NCI-H1694 (cell line): ENCODE data around the gene LRPPRC.
"Not testable (repeated sequence)": the region's sequence is repeated elsewhere in the genome, so short reads cannot be mapped to it uniquely, and the experiment has no call there.

Experiments
- DNase-seq: peaks from one replicate; lab custom pipeline; 2025; lab: John Stamatoyannopoulos, UW

LRPPRC gene

GRCh38 chr2:43977677-43978375, 18.0 kb downstream of the LRPPRC start:
- no peak for DNase-seq

DNA sequence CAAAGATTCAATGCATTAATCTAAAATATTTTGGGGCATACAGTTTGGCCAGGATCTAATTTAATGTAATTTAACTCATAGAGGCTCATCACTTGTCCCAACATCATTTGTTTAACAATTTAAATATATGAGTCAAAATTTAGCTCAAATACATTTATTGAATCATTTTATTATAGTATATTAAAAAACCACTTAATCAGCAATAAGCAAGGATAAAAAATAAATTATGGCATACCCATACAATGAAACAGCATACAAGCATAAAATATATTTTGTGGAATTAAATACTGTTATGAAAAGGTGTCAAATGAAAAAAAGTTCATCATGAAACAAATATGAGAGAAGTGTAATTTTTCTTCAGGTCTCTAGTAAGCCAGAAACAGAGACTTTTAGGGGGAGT, 34.9 kb downstream of the LRPPRC start:
- no peak for DNase-seq

GRCh38 chr2:43958397-43959275, 37.2 kb downstream of the LRPPRC start:
- DNase-seq, result no peak

GRCh38 chr2:43950383-43951008, 45.3 kb downstream of the LRPPRC start:
- DNase-seq, result peak; percentile 14

- DNase-seq, result no peak
These were observed 47.4 kb downstream of the LRPPRC start for GRCh38 chr2:43948370-43948769.

- DNase-seq, result no peak
These were observed 49.1 kb downstream of the LRPPRC start for GRCh38 chr2:43946685-43947084.

GRCh38 chr2:43945439-43945838, 50.4 kb downstream of the LRPPRC start:
- DNase-seq, result no peak

DNA sequence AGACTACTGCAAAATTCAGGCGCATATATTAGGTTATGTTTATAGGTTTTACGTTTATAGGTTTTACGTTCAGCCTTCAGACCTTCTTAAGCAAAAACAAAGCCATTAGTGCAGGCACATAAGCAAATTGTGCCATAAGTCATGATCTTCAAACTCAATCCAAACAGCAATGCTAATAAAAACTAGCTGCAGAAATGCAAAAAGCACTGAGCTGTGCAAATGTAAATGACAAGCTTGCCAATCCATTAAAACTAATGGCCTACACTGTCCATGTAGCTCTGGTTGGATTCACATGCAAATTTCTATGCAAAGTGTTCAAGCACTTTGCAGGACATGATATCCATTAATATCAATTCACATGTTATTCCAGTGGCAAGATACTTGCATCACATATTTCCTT, 50.9 kb downstream of the LRPPRC start:
- DNase-seq, result no peak

- DNase-seq, result peak; percentile 97
These were observed 51.9 kb downstream of the LRPPRC start for GRCh38 chr2:43943809-43944452.

DNA sequence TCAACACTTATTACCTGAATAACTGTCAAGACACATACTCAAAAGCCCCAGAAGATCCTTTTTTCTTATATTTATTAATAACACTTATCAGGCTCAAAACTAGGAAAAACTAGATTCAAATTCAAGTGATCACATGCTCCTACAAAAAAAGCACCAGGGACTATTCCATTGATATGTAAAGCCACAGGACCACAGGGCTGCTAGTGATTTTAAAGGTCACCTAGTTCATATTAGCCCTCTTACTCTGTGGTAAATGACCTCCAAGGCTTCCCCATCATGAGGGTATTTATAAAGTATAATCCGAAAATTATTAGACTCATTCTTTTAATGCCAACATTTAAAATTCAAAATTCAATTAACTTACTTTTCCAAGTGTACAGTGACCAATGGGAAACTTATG, 52.5 kb downstream of the LRPPRC start:
- no peak for DNase-seq

GRCh38 chr2:43942881-43943280, 52.9 kb downstream of the LRPPRC start:
- no peak for DNase-seq

DNA sequence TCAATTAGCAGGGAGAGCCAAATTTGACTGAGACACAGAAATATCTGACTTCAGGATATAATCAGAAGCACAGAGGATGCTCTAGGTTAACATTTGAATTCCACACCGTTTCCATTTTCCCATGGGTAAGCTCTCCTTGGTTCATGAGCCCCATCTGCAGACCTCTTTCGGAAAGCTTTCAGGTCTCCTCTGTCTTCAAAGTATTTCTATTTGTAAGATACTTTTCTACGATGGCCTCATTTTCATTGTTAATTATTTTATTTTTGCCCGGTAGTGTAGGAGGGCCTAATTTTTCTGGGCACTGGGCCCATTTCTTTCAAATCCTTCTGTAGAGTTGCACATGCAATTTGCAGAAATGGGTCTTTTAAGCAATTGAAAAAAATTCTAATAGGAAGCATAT, 53.8 kb downstream of the LRPPRC start:
- DNase-seq, result peak; percentile 34

DNA sequence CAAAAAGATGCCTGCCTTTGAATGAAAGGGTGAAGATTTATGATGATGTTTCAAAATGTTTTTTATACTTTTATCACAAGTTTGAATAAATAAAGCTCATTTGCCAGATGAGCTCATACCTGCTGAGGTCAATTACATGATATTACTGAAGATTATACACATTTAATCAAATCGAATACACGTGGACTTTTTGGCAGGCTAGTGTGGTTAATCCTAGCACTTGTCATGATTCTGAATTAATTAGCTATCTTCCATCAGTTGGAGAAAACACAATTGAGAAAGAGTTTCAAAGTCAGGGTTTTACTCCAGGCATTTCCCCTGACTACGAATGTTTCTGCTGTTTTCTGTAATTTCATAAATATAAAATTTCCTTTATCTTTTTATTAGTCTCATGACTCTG, 54.4 kb downstream of the LRPPRC start:
- no peak for DNase-seq

GRCh38 chr2:43939695-43940256, 56.0 kb downstream of the LRPPRC start:
- DNase-seq, result no peak

- no peak for DNase-seq
These were observed 58.4 kb downstream of the LRPPRC start for GRCh38 chr2:43937269-43937820.

GRCh38 chr2:43934567-43934966, 61.2 kb downstream of the LRPPRC start:
- no peak for DNase-seq

DNA sequence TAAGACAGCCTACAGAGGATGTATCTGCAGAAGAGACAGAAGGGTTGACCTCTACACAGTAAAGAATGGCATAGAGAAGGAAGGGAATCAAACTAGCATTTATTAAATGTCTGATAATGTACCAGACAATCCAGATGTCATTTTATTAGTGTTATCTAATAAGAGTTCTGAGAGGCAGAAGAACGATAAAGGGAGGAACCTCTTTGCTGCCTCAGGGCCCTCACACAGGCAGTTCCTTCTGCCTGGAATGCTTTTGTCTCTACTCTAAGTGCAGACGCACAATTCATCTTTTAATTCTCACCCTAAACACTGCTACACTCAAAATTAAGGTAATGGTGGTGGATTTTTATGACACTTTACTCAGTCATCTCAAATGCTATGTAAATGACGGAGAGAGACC, 64.5 kb downstream of the LRPPRC start:
- DNase-seq, result no peak

DNA sequence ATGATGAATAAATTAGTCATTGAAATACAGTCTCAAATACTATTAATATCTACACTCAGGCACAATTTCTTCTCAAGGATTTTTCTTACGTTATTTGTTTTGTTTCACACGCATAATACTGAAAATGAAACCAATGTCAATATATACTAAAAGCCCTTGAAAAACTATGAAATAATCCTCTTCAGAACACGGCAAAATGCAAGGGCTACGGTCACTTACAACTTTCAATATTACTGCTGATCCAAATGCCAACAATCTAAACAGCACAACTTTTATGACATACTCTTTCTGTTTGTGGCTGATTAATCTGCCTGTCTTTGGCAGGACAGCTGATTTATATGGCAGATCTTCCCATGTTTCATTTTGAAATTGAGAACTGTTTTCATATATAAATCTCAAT, 68.3 kb downstream of the LRPPRC start:
- no peak for DNase-seq

GRCh38 chr2:43925431-43925830, 70.4 kb downstream of the LRPPRC start:
- DNase-seq, result no peak

DNA sequence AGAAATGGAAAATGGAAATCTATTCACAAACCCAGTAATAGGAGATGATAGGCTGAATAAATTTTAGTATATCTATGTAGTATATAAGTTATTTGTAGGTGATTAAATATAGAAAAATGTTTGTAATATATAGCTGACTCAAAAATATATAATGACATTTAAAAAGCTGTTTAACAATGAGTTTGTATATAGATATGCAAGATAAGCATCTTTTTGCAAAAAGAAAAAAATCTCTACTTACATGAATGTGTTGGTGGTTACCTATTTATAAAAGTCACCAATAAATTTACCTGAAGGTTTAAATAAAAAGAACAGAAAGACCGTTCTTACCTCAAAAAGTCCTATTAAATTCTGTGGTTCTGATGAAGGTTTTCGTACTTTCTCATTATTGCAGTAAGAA, 71.3 kb downstream of the LRPPRC start:
- DNase-seq, result no peak

DNA sequence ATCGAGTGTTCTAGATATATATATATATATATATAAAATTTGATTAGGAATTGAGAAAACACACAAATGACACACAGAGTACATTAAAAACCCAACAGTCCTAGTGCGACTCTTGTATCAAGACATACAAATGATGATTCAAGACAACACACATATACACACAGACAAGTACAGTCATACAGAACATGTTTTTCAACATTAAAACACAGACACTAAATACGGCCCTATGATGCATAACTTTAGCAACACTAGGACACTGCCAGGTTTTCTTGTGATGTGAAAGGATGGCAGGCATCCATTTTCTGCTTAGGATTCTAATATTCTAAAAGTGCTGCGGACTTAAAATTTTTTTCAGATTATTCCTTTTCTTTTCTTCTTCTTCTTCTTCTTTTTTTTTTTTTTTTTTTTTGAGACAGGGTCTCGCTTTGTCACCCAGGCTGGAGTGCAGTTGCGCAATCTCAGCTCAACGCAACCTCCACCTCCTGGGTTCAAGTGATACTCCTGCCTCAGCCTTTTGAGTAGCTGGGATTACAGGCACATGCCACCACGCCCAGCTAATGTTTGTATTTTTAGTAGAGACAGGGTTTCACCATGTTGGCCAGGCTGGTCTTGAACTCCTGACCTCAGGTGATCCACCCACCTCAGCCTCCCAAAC, 84.5 kb downstream of the LRPPRC start:
- DNase-seq, result not testable (repeated sequence)
